ENCODE data around the gene PHC2.

The PHC2 gene

DNA sequence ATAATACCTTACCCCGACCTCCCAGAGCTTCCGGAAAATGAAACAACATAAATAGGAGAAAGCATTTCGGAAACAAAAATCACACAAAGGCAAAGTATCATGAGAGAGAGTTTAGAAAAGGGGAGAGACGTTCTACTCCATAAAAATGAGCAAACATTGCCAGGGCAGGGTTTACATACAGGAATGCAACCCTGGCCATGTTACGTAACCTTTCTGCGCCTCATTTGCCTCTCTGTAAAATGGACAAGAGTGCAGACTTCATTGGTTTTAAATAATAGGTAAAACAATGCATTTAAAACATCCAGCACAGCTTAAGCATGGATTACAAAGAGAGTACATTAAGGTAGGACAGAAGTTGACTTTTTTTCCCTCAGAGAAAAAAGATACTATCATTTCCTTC lies 45.6 kb downstream of the PHC2 start:
- Histone ChIP-seq H3K36me3 (ENCODE audit: insufficient read depth, low read length) (no peaks in the 10 kb centered on the region), H3K4me3 (ENCODE audit: low read length) (no peak overlapping the region), H3K27me3 (ENCODE audit: insufficient read depth, low read length) (no peaks in the 10 kb centered on the region), H3K27ac (ENCODE audit: low read depth, low read length) (no peak overlapping the region), H3K4me1 (ENCODE audit: insufficient read depth, low read length) (peaks cover 17% of the 10 kb centered on the region; the same call in 1 of the 2 replicates), H3K9ac (ENCODE audit: low read depth, low read length) (no peak overlapping the region), H3K9me3 (ENCODE audit: insufficient read depth, low read depth, low read length) (no peaks in the 10 kb centered on the region)
- WGBS = 96% methylated on average over 6 of the region's 6 CpGs

GRCh38 chr1:33384040-33384812 lies 46.7 kb downstream of the PHC2 start:
- WGBS = 69% methylated on average over 7 of the region's 7 CpGs
- Histone ChIP-seq H3K36me3 (ENCODE audit: insufficient read depth, low read length) (no peaks in the 10 kb centered on the region), H3K4me3 (ENCODE audit: low read length) (no peak overlapping the region), H3K27me3 (ENCODE audit: insufficient read depth, low read length) (no peaks in the 10 kb centered on the region), H3K4me1 (ENCODE audit: insufficient read depth, low read length) (peaks cover 17% of the 10 kb centered on the region; the same call in 1 of the 2 replicates), H3K9me3 (ENCODE audit: insufficient read depth, low read depth, low read length) (no peaks in the 10 kb centered on the region), H3K9ac (ENCODE audit: low read depth, low read length) (no peak overlapping the region), H3K27ac (ENCODE audit: low read depth, low read length) (no peak overlapping the region)

DNA sequence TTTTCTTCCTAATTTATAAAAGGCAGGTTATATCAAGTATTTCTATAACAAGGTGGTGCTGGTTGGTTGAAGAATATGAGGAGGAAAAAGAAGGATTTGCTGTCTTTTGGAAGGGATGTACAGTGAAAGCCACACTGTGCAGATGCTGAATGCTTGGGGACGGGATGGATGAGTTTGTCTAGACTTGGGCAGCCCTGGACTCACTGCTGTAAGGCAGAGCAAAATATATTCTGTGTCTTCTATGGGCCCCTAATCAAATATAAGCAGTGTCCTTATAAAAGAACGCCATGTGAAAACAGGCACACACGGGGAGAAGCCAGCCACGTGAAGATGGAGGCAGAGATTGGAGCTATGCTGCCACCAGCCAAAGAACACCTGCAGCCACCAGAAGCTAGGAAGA lies 47.4 kb downstream of the PHC2 start:
- Histone ChIP-seq H3K4me1 (ENCODE audit: insufficient read depth, low read length) (peaks cover 16% of the 10 kb centered on the region; the same call in 1 of the 2 replicates), H3K9me3 (ENCODE audit: insufficient read depth, low read depth, low read length) (no peaks in the 10 kb centered on the region), H3K9ac (ENCODE audit: low read depth, low read length) (no peak overlapping the region), H3K27me3 (ENCODE audit: insufficient read depth, low read length) (no peaks in the 10 kb centered on the region), H3K27ac (ENCODE audit: low read depth, low read length) (no peak overlapping the region), H3K4me3 (ENCODE audit: low read length) (no peak overlapping the region), H3K36me3 (ENCODE audit: insufficient read depth, low read length) (no peaks in the 10 kb centered on the region)
- WGBS = 91% methylated on average over 4 of the region's 4 CpGs

DNA sequence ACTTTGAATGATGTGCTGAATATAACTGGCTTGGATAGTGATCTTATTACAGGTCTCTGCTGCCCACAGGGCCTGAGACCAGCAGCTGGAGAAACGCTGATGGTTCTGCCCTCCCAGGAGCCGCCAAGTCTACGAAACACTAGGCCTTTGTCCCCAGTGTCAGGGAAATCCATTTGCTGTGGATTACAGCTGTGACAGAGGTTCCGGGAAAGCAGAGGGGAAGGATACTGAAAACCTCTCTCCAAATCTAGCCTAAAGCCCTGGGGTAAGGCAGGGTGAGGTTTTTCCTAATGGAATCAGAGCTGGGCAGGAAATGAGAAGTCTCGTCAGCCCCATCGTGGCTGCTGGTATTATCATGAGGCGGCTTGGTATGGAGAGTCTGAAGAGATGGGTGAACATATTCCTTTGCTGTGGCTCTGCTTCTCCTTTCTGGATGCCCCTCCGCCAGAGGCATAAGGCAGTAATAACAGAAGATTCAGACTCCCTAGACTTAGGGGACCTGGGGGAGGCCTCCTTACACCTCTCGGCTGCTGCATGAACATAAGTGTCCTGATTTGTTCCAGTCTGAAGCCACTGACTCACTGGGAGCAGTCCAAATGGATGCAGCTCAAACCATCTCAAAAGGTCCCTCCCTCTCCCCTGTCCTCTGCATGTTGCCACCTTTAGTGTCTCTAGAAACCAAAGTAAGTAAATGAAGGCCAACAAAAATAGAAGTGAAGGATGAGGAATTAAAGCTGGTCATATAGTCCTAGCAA lies 48.1 kb downstream of the PHC2 start:
- H3K27ac ChIP-seq (ENCODE audit: low read depth, low read length) = no peak overlapping the region
- 86% methylated on average over 9 of the region's 9 CpGs for WGBS
- H3K27me3 ChIP-seq (ENCODE audit: insufficient read depth, low read length) = no peaks in the 10 kb centered on the region
- no peak overlapping the region for H3K4me3 ChIP-seq (ENCODE audit: low read length)
- no peaks in the 10 kb centered on the region for H3K9me3 ChIP-seq (ENCODE audit: insufficient read depth, low read depth, low read length)
- no peaks in the 10 kb centered on the region for H3K36me3 ChIP-seq (ENCODE audit: insufficient read depth, low read length)
- H3K9ac ChIP-seq (ENCODE audit: low read depth, low read length) = no peak overlapping the region
- H3K4me1 ChIP-seq (ENCODE audit: insufficient read depth, low read length) = peaks cover 16% of the 10 kb centered on the region; the same call in 1 of the 2 replicates

- Histone ChIP-seq H3K27me3 (ENCODE audit: insufficient read depth, low read length) (no peaks in the 10 kb centered on the region), H3K27ac (ENCODE audit: low read depth, low read length) (no peak overlapping the region), H3K9ac (ENCODE audit: low read depth, low read length) (no peak overlapping the region), H3K36me3 (ENCODE audit: insufficient read depth, low read length) (no peaks in the 10 kb centered on the region), H3K4me3 (ENCODE audit: low read length) (no peak overlapping the region), H3K4me1 (ENCODE audit: insufficient read depth, low read length) (peaks cover 16% of the 10 kb centered on the region; the same call in 1 of the 2 replicates), H3K9me3 (ENCODE audit: insufficient read depth, low read depth, low read length) (no peaks in the 10 kb centered on the region)
- WGBS = 91% methylated on average over 4 of the region's 4 CpGs
Measured at GRCh38 chr1:33381977-33382376, 48.9 kb downstream of the PHC2 start.

DNA sequence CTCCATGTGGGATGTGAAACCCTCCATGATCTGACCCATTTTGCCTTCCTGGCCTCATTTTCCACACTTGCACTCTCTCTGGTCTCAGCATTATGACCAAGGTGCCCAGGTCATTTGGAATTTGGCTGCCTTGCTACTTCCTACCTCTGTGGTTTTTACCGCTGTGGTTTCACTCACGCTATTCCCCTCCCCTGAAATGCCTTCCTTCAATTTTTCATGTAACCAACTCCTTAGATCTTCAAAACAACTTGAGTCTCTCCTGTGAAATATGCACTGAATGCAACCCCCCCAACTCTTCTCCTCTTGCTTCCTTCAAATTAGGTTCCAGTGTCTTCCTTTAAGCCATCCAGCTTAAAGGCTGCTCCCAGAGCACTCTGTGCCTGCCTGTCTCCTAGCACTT lies 50.1 kb downstream of the PHC2 start:
- peaks cover 16% of the 10 kb centered on the region; the same call in 1 of the 2 replicates for H3K4me1 ChIP-seq (ENCODE audit: insufficient read depth, low read length)

GRCh38 chr1:33379631-33380354 lies 51.1 kb downstream of the PHC2 start:
- Histone ChIP-seq H3K4me3 (ENCODE audit: low read length) (no peak overlapping the region), H3K9ac (ENCODE audit: low read depth, low read length) (no peak overlapping the region; the same call in 1 of the 2 replicates), H3K4me1 (ENCODE audit: insufficient read depth, low read length) (peaks cover 16% of the 10 kb centered on the region; the same call in 1 of the 2 replicates), H3K27me3 (ENCODE audit: insufficient read depth, low read length) (no peaks in the 10 kb centered on the region), H3K27ac (ENCODE audit: low read depth, low read length) (no peak overlapping the region), H3K9me3 (ENCODE audit: insufficient read depth, low read depth, low read length) (no peaks in the 10 kb centered on the region), H3K36me3 (ENCODE audit: insufficient read depth, low read length) (no peaks in the 10 kb centered on the region)
- WGBS = 67% methylated on average over 10 of the region's 10 CpGs

More for the DNA sequence above, 50.1 kb downstream of the PHC2 start:
- WGBS = 91% methylated on average over 2 of the region's 2 CpGs
- Histone ChIP-seq H3K27ac (ENCODE audit: low read depth, low read length) (no peak overlapping the region), H3K36me3 (ENCODE audit: insufficient read depth, low read length) (no peaks in the 10 kb centered on the region), H3K4me3 (ENCODE audit: low read length) (no peak overlapping the region), H3K9ac (ENCODE audit: low read depth, low read length) (no peak overlapping the region), H3K9me3 (ENCODE audit: insufficient read depth, low read depth, low read length) (no peaks in the 10 kb centered on the region), H3K27me3 (ENCODE audit: insufficient read depth, low read length) (no peaks in the 10 kb centered on the region)

GRCh38 chr1:33378976-33379375 lies 51.9 kb downstream of the PHC2 start:
- H3K4me1 ChIP-seq (ENCODE audit: insufficient read depth, low read length) = peaks cover 10% of the 10 kb centered on the region; the same call in 1 of the 2 replicates

GRCh38 chr1:33378524-33378923 lies 52.4 kb downstream of the PHC2 start:
- no peak overlapping the region for H3K4me3 ChIP-seq (ENCODE audit: low read length)
- no peak overlapping the region for H3K9ac ChIP-seq (ENCODE audit: low read depth, low read length)

More at GRCh38 chr1:33378976-33379375, 51.9 kb downstream of the PHC2 start:
- no peak overlapping the region for H3K9ac ChIP-seq (ENCODE audit: low read depth, low read length)
- no peaks in the 10 kb centered on the region for H3K9me3 ChIP-seq (ENCODE audit: insufficient read depth, low read depth, low read length)
- H3K27ac ChIP-seq (ENCODE audit: low read depth, low read length) = no peak overlapping the region
- H3K4me3 ChIP-seq (ENCODE audit: low read length) = no peak overlapping the region
- 53% methylated on average over 2 of the region's 5 CpGs for WGBS
- H3K27me3 ChIP-seq (ENCODE audit: insufficient read depth, low read length) = no peaks in the 10 kb centered on the region
- no peaks in the 10 kb centered on the region for H3K36me3 ChIP-seq (ENCODE audit: insufficient read depth, low read length)

DNA sequence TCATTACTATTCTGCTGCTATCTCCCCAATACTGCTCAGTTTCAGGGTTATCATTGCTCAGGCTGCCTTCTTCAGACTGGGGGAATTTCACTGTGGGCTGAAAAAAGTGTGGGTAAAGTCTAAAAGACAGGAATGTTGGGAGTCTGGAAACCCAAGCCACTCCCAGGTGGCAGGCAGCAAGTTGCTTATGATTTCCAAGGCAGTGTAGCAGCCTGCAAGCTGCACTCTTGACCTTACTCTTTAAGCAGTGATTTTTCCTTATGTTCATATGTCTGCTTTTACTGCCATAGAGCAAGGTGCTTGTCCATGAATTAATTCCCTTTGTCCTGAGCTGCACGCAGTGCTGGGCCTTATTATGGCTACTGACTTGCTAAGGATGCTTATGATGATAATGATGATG lies 53.1 kb downstream of the PHC2 start:
- Histone ChIP-seq H3K9me3 (ENCODE audit: insufficient read depth, low read depth, low read length) (no peaks in the 10 kb centered on the region), H3K36me3 (ENCODE audit: insufficient read depth, low read length) (no peaks in the 10 kb centered on the region), H3K27ac (ENCODE audit: low read depth, low read length) (no peak overlapping the region), H3K9ac (ENCODE audit: low read depth, low read length) (no peak overlapping the region), H3K4me1 (ENCODE audit: insufficient read depth, low read length) (peaks cover 3% of the 10 kb centered on the region; the same call in 1 of the 2 replicates), H3K27me3 (ENCODE audit: insufficient read depth, low read length) (no peaks in the 10 kb centered on the region), H3K4me3 (ENCODE audit: low read length) (no peak overlapping the region)
- 93% methylated on average over 1 of the region's 1 CpG for WGBS

More at GRCh38 chr1:33378524-33378923, 52.4 kb downstream of the PHC2 start:
- H3K4me1 ChIP-seq (ENCODE audit: insufficient read depth, low read length) = peaks cover 9% of the 10 kb centered on the region; the same call in 1 of the 2 replicates
- WGBS = 58% methylated on average over 1 of the region's 1 CpG
- no peaks in the 10 kb centered on the region for H3K9me3 ChIP-seq (ENCODE audit: insufficient read depth, low read depth, low read length)
- no peaks in the 10 kb centered on the region for H3K27me3 ChIP-seq (ENCODE audit: insufficient read depth, low read length)
- H3K36me3 ChIP-seq (ENCODE audit: insufficient read depth, low read length) = no peaks in the 10 kb centered on the region
- no peak overlapping the region for H3K27ac ChIP-seq (ENCODE audit: low read depth, low read length)

Data from HUES64 (cell line).